ENCODE measurements around the gene LRP1-AS.

LRP1-AS gene

GRCh38 chr12:57158665-57159064 lies 11.2 kb upstream of the LRP1-AS start:
- no peak for DNase-seq

- DNase-seq: no peak
Measured at GRCh38 chr12:57158186-57158585, 10.8 kb upstream of the LRP1-AS start.

DNA sequence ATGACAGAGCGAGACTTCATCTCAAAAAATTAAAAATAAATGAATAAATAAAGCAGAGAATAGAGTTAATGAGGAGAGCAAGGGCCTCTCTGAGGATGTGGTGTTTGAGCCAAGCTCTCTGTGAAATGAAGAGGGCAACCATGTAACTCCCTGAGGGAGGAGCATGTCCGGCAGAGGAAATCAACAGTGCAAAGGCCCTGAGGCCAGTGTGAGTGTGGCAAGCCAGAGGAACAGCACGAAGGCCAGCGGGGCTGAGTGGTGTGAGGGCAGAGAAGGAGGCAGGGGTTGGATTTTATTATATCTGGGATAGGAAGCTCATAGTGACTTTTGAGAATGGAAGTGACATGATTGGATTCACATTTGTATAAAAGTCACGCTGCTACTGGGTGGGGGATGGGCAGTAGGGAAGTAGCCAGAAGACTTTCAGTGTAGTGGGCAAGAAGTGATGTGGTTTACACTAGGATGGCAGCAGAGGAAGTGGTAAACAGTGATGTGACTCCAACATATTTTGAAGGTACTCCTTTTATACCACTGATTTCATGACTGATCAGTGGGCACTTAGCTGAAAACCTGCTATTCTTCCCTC lies 10.3 kb upstream of the LRP1-AS start:
- no peak for DNase-seq

GRCh38 chr12:57156701-57157403 lies 9.4 kb upstream of the LRP1-AS start:
- DNase-seq: no peak

GRCh38 chr12:57154804-57155434 lies 7.5 kb upstream of the LRP1-AS start:
- no peak for DNase-seq

GRCh38 chr12:57154076-57154475 lies 6.7 kb upstream of the LRP1-AS start:
- no peak for DNase-seq

DNA sequence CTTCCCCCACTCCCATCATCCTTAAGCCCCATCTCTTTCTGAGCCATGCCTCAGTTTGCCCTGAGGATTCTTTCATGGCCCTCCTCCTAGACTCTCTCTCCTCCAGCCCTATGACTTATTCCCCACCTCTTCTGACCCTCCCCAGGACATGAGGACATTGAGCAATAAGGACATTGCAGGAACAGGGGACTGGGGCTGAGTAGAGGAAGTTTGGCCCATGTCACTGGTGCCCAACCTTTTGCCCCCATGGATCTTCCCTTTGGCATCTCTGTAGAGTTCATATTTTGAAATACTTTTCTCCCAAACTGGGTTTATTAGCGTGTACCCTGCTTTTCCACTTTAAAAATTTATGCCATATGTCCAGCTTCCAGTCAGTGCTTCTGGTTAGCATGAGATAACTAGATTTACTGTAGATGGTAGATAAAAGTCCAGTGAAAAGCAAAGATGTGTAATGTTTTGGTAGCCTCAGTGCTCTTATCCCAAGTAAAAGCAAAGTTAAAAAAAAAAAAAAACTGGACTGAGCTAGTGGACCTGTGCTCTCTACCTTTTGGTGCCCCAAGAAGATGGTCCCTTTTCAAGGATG lies 6.1 kb upstream of the LRP1-AS start:
- no peak for DNase-seq

GRCh38 chr12:57152639-57153038 lies 5.2 kb upstream of the LRP1-AS start:
- no peak for DNase-seq

DNA sequence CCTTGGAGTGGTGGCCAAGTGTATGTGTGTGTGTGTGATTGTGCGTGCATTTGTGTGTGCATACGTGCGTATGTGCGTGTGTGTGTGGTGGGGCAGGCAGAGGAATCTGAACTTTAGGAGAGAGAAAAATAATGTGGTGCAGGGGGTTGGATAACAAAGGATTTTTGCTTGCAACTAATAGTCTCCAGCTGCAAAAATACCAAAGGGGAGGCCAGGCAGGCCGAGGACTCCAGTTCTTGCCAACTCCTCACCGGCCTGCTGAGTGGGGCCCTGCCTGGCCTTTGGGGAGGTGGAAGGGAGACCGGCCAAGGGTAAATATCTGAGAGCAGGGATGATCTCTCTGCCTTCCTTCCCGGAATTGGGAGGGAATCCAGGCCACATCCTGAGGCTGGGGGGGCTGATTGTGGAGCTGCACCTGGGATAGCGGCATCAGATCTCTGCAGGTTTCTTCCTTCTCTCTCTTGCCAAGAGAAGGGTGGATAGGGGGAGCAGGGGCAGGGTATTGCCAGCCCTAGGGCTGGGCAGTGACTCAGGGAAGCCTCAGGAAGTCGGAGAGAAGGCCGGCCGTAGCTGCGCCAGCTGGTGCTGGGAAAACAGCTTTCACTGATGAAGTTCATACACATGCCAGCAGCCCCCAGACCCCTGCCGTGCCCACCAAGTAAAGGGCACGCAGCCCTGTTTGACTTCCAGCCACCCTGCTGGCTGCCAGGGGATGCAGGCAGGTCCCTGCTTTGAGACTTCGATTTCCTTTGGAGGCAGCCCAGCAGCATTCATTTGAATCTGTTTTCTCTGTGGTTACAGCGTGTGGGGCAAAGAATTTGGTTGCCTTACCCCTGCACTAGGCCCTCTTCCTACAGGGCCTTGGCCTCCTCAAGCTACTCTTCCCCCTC lies 4.6 kb upstream of the LRP1-AS start:
- no peak for DNase-seq

DNA sequence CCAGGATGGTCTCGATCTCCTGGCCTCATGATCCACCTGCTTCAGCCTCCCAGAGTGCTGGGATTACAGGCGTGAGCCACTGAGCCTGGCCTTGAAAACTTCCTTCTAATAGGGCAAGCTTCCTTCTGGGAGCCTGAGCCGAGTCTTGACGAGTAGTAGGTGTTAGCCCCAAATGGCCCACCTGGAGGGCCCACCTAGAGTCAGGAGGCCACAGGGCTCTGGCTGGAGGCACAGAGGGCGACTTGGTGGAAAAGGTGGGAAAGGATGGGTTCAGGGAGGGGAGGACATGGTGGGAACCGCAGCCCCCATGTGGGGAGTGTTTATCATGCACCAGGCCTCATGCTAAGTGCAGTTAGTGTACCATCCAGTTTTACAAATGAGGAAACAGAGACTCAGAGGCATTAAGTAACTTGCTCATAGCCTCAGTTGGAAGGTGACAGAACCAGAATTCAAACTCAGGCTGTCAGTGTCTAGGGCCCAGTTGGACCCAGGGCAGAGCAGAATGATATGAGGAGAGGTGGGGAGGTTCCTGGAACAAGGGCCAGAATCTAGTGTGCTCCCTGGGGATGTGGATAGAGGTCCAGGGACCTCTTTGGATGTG lies 3.1 kb upstream of the LRP1-AS start:
- no peak for DNase-seq

DNA sequence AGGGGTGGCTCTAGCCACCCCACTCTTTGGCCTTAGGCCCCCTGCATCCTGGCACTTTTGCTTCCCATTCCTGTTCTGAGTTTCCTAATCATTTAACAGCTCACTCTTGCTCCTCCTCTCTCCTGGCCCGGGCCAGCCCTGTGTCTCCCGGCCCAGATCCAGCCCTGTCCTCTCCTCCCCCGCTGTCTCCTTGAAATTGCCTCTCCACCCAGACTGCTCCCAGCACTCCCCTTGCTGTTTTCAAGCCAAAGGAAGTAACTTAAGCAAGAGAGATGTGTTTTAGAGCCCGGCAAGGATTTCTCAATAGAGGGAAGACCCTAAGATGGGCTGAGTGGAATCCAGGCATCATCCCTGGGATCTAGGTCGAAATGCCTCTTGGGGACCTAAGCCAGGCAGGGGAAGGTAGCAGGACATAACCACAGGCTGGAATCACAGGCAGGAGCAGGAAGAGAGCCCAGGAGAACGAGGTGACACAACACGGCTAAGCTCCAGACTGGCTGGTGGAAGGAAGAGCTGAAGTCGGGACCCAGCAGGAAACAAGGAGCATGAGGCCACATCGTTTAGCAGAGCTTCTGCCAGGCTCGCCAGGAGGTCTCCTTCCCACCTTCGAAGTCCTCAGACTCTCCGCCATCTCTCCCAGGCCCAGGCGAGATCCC lies 2.0 kb upstream of the LRP1-AS start:
- no peak for DNase-seq

DNA sequence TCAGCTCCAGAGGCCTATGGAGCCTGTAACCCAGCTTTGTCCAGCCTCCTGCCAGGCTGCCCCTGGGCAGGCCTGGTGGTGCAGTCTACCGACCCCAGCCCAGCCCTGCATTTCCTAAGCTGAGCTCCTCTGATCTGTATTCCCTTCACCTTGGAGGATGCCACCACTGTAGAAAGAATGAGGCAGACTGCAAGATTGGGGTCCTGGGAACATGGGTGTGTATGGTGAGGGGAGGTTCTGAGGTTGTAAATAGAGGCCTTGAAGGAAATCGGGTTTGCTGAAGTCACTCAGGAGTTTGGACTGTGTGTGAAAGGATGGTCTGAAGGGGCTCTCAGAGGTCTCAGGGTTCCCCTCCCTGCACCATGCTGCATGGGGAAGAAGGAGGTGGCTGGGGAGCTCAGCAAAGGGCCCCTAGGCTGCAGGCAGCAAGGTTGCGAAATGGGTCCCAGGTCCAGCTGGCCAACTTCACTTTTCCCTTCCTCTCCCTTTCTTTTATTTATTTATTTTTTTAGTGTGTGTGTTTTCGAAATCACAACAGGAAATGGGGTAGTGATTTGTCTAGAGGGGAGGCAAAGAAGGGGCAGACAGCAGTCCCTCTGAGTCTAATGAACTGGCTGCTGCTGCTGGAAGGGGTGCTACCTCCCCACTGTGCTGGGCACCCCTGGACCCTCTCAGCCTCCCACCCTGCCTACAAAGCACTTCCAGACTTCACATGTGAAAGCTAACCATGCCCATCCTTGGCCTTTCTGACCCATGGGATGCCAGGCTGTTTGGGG lies 1.2 kb upstream of the LRP1-AS start:
- no peak for DNase-seq

DNA sequence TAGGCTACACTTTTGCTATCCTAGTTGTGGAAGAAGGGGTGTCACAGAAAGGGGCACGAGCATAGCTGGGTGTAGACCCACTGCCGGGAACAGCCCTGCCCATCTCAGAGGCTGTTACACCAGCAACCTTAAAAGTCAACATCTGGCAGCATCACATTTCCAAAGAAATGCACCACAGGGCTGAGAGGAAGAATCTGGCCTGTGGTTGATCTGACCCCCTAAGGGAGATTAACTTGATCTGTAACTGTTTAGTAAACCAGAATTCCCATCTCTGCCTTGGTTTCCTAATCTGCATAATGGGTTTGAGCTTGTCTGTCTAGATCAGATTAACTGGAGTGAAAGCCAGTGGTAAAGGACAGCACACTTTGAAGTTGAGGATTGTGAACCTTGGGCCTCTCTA lies 1.3 kb downstream of the LRP1-AS start:
- DNase-seq: no peak

DNA sequence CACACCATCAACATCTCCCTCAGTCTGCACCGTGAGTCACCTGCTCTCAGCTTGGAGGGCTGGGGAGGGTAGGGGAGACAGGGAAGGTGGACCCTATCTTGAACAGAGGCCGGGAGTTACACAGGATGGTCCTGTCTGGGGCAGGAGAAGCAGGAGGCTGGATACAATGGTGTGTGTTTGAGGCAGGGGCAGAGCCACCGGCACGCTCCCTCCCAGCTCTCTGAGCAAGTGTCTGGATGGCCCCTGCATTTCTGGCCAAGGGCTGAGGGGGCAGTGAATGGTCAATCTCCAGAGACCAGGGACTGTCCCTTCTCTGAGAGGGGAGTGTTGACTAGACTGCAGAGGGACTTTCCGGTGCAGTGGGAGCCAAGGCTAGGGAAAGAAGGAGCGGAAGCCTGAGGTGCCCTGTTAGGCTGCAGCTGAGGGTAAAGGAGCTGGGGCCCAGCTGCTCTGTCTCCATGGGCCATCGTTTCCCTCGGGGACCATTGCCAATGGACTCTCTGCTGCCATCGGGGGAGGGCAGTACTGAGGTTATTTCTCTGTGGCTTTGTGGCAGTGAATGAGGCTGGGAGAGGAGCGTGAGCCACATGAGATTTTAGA lies 1.9 kb downstream of the LRP1-AS start:
- DNase-seq: no peak

DNA sequence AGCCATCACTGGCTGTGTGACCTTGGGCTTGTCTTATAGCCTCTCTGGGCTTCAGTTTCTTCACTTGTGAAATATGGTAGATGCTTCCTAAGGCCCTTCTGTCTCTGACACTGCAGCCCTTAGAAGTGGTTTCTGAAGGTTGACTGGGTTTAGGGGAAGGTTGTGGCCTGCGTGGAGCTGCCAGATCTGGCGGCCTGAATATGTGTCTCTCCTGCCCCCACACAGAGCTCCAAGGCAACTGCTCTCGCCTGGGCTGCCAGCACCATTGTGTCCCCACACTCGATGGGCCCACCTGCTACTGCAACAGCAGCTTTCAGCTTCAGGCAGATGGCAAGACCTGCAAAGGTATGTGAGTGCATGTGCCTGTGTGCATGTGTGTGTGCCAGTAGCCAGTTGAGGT lies 4.0 kb downstream of the LRP1-AS start:
- no peak for DNase-seq

DNA sequence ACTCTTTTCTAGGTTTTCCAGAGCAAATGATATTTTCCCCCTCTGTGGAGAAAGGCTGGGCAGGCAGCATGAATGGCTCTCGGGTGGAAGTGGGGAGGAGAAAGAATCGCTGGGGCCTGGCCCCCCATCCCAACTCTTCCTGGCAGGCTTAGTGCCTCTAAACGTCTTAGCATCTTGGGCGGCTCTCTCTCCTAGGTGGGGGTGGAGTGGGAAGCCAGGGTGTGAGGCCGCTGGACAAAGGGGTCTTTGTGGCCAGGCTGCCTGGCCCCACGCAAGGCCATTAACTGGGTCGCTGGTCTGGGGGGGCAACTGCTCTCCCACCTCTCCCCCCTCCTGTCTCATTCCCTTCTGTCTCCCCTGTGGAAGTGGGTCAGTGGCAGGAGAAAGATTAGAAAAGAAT lies 4.7 kb downstream of the LRP1-AS start:
- DNase-seq: no peak

GRCh38 chr12:57142121-57142520 lies 5.3 kb downstream of the LRP1-AS start:
- DNase-seq: no peak

- DNase-seq: no peak
Measured at GRCh38 chr12:57141249-57141648, 6.2 kb downstream of the LRP1-AS start.

GRCh38 chr12:57139796-57140649 lies 7.4 kb downstream of the LRP1-AS start:
- no peak for DNase-seq

Data from stimulated activated CD4-positive, alpha-beta T cell treated with anti-CD3 and anti-CD28 coated beads, Interleukin-4, amount 100 ng/mL, for 24 hours (primary cell).